NK-92 treated with Interleukin-12 subunit alpha and Interleukin-12 subunit beta, amount 100 ng/mL, for 24 hours (cell line): Measurements from ENCODE around the gene PMVK.
"Not testable (repeated sequence)": the region's sequence is repeated elsewhere in the genome, so short reads cannot be mapped to it uniquely, and the experiment has no call there.

Experiments used
- DNase-seq: peaks from one replicate; lab custom pipeline; 2025; lab: John Stamatoyannopoulos, UW

The PMVK gene

DNA sequence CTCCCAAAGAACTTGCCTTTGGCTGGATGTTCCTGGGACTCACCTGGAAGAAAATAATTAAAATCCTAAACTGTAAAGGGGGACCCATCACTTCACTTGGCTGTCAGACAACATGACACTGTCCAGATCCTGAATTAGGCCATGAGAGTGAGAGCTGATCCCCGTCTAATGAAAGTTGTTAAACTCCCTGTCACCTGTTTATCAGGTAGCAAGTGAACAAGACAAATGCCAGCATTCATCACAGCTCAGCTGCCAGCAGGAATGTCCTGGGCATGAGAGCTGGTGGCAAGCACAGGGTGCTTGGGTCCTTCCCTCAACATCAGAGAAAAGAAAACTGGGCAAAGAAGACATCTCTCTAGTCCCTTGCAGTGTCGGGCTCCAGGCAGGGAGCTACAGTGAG lies 23.8 kb downstream of the PMVK start:
- DNase-seq = no peak

DNA sequence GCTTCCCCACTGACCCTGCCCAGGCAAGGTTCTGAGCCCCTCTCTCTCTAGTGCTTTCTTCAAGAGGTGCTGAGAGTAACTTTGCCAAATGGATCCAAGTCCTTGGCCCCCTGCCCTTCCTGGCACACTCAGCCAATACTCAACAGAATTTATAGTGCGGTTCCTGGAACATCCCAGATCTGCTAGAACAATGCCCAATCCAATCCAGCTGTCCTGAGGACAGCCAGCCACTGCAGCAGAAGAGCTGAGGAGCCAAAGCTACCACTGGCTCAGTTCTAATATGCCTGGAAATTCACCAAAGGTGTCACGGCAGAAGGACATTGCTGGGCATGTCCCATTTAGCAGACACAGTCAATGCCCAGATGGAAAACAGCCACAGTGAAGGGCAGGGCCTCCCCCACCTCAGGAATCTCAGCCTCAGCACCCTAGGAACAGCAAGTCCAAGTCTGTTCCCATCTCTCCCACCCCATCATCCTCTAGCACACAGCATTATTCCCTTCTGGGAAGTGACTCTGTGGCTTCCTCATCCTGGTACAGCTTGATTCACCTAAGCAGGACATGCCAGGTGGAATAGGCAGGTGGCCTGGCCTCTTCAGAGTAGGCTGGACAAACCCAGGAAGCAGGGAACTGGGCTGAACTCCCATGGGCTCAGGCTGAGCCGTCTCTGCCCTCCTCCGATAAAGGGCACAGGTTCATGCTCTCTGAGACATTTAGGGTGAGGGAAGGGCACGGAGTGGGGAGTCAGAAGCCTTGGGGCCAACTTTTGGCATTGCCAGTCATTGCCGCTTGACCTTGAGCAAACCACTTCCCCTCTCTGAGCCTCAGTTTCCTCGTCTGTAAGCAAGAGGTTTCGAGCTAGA lies 24.6 kb downstream of the PMVK start:
- no peak for DNase-seq

DNA sequence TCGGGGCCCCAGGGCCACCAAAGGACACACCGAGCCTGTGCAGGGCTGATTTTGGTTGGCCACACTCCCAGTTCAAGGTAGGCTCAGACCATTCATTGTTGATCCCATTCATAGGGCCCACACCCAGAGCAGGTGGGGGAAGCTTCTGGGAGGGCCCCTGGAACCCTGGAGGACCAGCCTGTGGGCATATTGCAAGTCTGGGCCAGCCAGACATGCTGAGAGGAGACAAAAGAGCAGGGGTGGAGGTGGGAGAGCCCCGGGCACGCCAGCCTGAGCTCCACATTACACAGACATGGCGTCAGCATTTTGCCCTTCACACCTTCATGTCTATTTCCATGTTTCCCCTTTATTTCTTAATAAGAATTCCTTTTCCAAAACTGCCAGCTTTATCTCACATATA lies 25.7 kb downstream of the PMVK start:
- DNase-seq = no peak

DNA sequence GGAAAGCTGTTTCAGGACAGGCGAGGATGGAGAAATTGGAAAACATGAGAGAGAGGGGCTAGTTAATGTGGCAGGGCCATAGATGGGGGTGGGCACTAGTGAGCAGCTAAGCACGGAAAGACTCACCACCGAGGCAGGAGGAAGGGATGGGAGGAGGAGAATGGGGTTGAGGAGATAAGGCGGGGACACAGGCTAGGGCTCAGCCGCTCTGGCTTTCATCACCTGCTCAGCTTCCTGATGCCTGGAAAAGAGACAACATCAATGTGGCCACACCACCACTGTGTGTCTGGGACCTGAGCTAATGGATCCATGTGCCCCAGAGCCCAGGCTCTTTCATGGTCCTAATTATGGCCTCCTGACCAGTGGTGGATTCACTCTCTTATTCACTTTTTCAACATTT lies 27.6 kb downstream of the PMVK start:
- no peak for DNase-seq

DNA sequence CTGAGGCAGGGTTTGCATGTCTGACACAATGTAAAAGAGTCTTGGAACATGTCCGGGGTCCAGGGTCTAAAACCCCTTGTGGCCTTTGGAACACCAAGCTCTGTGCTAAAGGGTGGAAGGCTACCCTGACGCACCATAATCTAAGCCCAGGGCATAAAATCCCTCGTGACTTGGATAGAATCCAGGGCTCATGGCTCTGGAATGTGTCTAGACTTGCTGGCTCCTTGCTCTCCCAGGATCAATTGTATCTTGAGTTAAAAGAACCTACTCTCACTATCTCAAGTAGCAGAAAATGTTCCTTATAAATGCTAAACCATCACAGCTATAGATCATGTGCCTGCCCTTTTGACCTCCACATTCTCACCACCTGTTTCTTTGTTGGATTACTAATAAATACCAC lies 28.4 kb downstream of the PMVK start:
- DNase-seq = not testable (repeated sequence)

DNA sequence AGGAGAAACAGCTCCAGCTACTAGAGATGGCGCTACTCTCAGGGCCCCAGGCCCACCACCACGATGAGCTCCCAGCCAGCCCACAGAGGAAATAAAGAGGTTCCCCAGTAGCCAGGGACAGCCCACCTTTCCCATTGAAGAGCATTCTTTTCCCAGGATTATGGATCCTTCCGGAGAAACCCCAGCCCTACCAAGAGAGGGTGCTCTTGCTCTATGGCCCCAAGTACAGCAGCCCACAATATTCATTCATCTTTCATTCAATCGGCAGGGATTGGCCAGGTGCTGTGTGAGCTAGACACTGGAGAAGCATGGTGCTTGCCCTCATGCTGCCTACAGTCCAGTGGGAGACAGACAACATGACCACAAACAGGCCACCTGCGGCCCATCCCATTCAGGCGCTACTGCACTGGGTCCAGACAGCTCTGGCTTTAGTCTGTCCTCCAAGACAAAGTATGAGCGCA lies 29.9 kb downstream of the PMVK start:
- no peak for DNase-seq

DNA sequence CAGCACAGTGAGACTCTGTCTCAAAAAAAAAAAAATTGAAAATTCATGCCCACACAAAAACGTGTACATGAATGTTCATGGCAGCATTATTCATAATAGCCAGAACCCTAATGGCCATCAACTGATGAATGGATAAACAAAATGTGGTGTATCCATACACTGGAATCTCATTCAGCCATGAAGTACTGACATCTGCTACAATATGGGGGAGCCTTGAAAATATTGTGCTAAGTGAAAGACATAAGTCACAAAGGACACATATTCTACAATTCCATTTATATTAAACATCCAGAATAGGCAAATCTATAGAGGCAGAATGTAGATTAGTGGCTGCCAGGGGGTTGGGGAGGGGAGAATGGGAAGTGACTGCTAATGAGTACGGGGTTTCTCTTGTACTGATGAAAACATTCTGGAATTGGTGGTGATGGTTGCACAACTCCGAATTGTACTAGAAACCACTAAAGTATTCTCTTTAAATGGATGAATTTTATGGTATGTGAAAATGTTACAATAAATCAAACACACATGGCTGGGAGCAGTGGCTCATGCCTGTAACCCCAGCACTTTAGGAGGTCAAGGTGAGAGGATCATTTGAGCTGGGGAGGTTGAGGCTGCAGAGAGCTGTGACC lies 33.5 kb downstream of the PMVK start:
- DNase-seq = no peak

DNA sequence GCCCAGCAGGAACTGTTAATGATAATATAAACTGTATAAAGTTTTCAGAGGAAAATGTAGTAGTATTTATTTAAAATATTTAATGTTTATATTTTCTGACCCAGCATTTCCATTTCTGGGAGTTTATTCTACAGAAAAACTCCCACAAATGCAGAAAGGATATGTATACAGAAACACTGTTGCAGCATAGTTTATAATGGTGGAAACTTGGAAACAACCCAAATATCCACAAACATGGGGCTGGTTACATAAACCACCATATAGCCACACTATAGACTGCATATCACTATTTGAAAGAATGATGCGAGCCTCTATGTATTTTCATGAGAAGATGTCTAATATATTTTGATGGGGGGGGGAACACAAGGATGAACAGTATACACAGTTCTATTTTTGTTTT lies 34.9 kb downstream of the PMVK start:
- no peak for DNase-seq

DNA sequence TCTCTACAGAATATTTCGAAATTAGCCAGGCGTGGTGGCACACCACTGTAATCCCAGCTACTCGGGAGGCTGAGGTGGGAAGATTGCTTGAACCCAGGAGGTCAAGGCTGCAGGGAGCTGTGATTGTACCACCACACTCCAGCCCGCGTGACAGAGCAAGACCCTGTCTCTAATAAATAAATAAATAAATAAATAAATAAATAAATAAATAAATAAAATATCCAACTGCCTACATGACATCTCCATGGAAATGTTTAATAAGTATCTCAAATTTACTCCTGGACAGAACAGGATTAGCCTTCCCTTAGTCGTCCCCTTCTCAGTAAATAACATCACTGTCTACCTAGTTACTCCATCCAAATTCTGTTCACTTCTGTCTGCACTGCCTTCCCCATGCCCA lies 37.5 kb downstream of the PMVK start:
- DNase-seq = no peak

DNA sequence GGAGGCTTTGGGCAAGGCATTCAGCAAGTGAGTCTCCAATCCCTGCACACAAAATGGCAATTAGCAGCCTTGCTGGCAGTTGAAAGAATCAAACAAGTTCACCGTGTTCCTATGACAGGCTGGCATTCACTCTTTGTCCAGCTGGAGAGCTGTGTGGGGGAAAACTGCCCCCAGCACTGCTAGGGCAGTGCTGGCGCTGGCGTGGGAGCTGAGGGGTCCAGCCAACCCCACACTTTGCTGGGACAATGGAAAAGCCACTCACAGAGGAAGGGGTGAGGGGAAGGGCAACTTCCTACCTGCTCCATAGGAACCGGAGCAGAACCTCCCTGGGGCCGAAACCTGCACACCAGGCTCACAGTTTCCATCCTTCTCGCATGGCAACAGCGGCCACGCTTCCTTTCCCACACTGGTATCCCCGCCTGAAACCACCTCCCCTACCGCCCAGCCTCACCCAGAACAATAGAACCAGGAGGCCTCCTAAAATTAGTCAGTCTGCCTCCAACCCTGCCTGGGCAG lies 39.7 kb downstream of the PMVK start:
- DNase-seq = no peak

DNA sequence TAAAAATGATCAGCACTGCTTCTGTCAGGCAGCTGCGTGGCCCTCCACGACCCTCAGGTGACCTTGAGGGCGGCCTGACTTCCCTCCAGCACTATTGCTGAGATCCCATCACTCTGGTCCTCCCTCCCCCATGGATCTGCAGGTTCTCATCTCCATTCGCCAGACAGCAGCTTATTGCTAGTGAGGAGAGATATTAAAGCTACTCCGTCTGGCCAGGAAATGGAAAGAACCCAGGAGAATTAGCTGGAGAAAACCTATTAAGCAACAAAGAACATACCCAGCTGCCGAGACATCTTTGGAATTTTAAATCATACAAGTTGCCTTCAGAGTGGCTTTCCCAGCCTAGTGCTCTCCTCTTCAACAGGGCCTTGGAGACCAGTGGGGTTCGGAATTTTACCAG lies 40.7 kb downstream of the PMVK start:
- DNase-seq = no peak

DNA sequence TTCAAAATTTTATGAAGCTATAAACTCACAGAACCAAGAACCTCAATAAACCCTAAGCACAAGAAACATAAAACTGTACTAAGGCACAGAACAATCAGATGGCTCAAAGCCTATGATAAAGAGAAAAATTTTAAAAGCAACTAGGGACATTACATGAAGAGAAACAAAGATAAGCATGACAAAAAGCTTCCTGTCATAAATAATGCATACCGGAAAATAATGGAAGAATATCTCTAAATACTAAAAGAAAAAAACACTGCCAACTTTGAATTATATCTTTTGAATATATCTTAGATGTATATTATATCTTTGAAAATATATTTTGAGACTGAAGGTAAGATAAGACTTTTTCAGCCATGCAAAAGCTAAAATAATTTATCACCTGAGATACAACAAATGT lies 45.1 kb downstream of the PMVK start:
- DNase-seq = no peak

DNA sequence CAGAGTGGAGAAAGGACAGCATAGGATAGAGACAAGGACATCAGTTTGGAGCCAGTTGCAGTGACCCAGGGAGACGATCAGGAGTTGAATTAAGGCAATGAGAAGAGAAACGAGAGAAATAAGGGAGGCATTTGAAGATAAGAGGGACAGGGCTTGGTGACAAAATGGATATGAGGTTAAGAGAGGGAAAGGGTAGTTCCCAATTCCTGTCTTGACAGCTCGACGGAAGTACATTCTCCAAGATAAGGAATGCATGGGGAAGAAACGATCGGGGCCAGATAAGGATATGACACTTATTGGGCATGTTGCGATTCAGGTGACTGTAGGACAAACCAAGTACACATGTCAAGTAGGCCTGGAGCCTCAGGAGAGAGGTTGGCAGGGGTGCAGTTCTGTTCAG lies 47.8 kb downstream of the PMVK start:
- no peak for DNase-seq

DNA sequence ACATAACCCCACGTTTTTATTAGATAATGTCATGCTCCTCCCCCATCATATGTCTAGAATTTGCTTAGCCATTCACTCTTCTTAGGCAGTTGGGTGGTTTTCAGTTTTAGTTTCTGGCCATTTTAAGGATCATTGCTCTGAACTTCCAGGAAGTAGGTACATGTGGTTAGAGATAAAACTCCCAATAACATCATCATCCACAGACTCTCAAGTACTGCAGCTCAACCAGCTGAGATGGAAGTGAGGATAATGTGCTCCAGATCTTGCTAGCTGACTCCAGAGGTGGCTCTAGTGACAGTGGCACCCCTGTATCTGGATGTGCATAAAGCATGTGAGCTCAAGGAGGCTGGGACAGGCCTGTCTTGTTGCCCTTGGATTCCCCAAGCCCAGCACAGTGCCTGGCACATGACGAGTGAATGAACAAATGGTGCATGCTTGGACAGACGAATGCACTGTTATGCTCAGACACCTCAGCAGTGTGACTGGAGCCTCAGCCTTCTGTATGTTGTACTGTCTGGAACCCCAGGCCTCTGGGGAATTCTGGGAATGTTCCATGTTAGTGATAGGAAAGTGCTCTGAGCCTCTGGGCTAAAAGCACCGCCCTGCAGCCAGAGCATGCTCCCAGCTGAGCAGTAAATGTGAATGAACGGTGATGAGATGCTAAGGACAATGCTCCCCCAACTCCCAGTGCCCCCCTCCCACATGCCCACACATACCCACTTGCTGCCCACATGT lies 50.1 kb downstream of the PMVK start:
- DNase-seq = no peak

DNA sequence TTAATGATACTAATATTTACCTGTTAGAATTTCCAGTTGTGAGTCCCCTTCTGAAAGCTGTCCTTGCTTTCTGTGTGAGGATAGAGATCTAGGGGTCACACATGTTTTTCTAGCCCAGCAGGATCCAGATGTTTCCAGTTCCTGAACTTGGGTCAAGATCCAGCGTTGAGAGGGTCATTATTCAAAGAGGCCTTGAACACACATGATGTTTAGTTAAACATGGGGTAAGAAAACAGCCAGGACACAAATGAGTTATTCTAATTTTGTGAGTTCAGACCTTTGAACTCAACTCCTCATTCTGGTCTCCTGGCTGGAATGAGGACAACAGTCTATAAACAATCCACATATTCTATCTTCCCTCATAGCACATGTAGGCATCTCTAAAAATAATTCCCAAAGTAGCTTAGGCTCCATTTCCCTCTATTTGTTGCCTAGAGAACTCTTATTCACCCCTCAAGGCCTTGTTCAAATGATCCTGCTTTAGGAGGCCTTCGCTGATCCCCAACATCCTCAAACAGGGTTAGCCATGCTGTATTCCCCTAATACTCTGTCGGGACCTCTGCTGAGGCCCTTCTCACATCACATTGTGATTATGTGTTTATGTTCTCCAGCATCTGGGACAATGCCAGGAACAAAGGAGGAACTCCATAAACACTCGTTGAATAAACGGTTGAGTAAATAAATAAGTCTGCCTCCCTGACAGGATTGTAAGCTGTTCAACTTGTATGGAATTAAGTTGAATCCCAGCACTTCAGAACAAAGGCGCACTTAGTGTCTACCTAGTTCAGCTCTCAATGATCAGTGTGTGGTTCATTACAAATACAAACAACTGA lies 51.4 kb downstream of the PMVK start:
- DNase-seq = no peak

DNA sequence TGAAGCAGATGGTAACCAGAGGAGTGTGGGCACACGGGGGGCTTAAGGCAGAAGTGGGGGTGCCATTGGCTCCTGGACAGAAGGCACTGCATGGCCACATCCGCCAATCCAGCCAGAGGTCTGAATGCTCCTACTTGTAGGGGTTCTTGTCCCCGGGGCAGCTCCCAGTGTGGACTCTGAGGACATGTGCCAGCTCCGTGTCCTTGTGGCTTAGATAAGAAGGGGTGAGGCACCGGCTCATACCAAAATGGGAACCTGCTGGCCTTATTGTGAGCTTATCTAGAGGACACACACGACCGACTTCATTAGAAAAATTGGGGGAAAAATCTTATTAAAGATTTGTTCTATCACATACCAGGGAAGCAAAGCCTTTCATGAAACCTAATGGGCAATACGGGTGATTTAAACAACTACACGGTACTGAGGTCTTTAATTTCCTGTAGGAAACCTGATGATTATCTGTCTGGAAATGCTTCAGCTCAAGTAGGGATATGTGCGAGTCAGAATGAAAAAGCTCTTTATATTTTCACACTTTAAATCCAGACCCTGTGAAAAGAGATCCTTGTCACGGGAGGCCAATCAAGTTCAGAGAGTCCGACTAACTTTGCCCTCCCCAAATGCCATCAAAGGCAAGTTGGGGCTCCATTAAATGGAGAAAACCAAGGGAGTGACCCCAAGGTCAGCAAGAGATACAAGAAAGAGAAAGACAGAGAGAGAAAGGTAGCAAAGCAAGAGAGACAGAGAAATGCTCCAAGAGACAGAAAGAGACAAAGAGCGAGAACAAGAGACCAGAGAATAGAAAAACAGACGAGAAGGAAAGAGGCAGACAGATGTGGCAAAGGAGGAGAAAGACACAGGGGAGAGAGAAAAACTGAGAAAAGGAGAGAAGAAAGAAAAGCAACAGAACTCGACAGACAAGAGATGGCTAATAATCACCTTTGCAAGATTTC lies 52.3 kb downstream of the PMVK start:
- DNase-seq = no peak

DNA sequence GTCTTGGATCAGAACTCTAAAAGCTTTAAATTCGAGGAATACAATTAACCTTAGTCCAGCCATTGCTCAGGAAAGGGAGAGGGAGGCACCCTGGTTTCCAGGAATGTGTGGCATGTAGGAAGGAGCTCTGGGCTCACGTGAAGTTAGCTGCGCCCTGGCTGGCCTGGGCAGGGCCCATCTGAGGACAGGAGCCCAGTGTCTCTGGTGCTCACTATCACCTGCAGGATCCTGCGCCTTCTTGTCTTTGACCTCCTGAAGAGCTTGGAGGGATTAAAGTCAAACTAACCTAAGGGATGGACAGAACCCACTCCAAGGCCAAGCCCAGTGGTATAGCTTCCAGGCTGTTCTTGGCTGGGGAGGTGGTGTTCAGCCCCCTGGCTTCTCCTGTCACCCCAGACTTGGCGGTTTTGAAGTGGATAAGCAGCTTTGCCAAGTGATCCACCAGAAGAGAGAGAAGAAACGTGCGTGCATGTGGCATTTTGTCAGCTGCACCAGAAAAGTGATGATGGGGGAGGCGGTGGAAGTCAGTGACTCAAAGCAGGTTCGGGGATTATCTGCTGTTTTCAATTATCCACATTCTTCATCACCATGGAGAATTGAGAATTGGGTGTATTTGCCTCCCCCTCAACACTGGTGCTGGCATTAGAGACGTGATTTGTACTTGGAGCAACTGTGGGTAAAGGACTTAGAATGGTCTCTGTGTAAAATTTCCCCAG lies 54.5 kb downstream of the PMVK start:
- no peak for DNase-seq

DNA sequence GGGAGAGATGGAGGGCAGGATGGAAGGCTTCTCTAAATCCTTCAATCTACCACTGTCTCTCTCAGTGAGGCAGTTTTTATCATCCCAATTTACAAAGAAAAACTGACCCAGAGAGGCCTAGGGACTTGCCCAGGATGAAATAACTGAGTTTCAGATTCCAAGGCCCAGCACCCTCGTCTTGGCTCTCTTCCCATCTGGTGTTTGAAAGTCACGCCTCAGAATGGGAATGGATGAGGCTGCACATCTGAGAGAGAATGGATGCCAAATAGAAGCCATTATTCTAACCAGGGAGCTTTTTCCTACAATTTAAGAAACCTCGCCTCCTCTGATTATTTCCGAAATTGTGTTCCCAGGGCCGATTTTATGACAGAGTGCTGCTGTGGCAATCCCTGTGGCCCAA lies 55.8 kb downstream of the PMVK start:
- DNase-seq = no peak

DNA sequence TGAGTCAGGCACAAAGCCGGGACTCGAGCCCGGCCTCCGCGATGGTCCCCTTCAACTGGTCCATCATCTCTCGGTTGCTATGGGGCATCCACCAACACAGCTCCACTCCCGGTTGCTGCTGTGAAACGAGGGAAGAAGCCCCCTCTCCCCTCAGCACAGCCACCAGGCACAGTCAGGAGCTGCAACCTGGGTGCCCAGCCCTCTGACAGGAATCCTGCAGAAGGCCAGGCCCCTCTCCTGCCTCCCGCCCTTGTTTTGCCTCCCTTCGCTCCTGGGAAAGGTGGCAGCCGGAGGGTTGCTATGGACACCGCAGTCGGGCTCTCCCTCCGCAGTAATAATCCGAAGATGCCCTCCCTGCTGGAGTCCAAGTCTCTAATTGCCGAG lies 57.5 kb downstream of the PMVK start:
- DNase-seq = no peak
